HEK293T (cell line): ENCODE data around the gene CDHR2.

Experiments
- CTBP1 ChIP-seq: fragments of 450-650 bp; IDR thresholded peaks from 2 replicates; pipeline ENCODE4 v1.6.1; 2016; ENCODE audit warnings: borderline replicate concordance
- ELF4 ChIP-seq: fragments of 450-650 bp; IDR thresholded peaks from 2 replicates; pipeline ENCODE4 v1.6.1; 2017; ENCODE audit warnings: antibody characterized with exemption
- FOXA1 ChIP-seq: fragments of 450-650 bp; IDR thresholded peaks from 2 replicates; pipeline ENCODE4 v1.6.1; 2016; ENCODE audit warnings: mild to moderate bottlenecking
- FOXK2 ChIP-seq: fragments of 450-650 bp; IDR thresholded peaks from 2 replicates; pipeline ENCODE4 v1.6.1; 2016; ENCODE audit warnings: mild to moderate bottlenecking
- FOXM1 ChIP-seq: fragments of 450-650 bp; IDR thresholded peaks from 2 replicates; pipeline ENCODE4 v1.6.1; 2017; ENCODE audit warnings: mild to moderate bottlenecking, borderline replicate concordance
- L3MBTL2 ChIP-seq: fragments of 450-650 bp; conservative IDR thresholded peaks from 2 replicates; pipeline ENCODE4 v1.6.1; 2016; ENCODE audit warnings: mild to moderate bottlenecking
- SP1 ChIP-seq: fragments of 450-650 bp; IDR thresholded peaks from 2 replicates; pipeline ENCODE4 v1.6.1; 2017
- ZNF384 ChIP-seq: fragments of 450-650 bp; IDR thresholded peaks from 2 replicates; pipeline ENCODE4 v1.6.1; 2016
- TF ChIP-seq, protein P1 (sequence below): fragments of 450-650 bp; IDR thresholded peaks from 2 replicates; pipeline ENCODE4 v1.6.1; 2016

DNA sequence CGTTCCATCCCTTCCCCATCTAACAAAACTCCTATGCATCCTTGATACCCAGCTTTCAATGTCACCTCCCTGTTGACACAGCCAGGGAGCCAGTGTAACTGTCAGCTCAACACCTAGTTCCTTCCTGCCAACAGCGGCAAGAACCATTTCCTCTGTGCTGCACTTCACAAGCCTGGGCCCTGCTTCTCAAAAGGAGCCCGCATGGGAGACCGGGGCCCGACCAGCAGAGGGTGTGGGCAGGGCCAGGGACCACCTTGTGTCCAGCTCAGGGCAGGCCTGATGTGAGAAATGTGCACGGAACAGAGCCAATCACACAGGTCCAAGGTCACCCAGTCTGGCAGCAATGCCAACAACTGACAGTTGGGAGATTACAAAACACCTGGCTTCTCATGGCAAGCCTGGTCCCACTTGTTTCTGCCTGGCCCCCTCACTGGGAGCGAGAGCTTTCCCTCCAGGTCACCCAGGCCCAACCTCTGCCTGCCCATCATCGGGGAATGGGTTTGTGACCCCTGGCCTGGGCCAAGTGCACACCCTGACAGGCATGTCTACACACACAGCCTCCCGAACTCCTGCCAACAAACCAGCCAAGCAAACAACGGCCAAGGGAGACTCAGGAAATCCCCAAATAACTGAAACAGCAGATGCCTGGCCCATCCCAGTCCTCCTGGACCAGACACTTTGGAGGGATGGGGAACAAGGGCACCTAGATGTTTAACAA, 15.1 kb upstream of the CDHR2 start:
- no peak for TF ChIP-seq ELF4
- TF ChIP-seq ZNF384: no peak
- no peak for TF ChIP-seq FOXM1
- TF ChIP-seq CTBP1: no peak
- no peak for TF ChIP-seq FOXK2
- TF ChIP-seq L3MBTL2: no peak
- no peak for TF ChIP-seq SP1
- no peak for TF ChIP-seq FOXA1
- TF ChIP-seq, protein P1, sequence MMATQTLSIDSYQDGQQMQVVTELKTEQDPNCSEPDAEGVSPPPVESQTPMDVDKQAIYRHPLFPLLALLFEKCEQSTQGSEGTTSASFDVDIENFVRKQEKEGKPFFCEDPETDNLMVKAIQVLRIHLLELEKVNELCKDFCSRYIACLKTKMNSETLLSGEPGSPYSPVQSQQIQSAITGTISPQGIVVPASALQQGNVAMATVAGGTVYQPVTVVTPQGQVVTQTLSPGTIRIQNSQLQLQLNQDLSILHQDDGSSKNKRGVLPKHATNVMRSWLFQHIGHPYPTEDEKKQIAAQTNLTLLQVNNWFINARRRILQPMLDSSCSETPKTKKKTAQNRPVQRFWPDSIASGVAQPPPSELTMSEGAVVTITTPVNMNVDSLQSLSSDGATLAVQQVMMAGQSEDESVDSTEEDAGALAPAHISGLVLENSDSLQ: no peak
